DMS79 treated with DMSO at 0.1 percent for 48 hours (cell line): Measurements from ENCODE around the gene AP3B1.
A peak's percentile ranks its signal among the peaks of the same experiment; 100 is the strongest.
"Not testable (repeated sequence)": the region's sequence is repeated elsewhere in the genome, so short reads cannot be mapped to it uniquely, and the experiment has no call there.

Source experiments
- DNase-seq: peaks from one replicate; lab custom pipeline; 2025; lab: John Stamatoyannopoulos, UW

Gene AP3B1

DNA sequence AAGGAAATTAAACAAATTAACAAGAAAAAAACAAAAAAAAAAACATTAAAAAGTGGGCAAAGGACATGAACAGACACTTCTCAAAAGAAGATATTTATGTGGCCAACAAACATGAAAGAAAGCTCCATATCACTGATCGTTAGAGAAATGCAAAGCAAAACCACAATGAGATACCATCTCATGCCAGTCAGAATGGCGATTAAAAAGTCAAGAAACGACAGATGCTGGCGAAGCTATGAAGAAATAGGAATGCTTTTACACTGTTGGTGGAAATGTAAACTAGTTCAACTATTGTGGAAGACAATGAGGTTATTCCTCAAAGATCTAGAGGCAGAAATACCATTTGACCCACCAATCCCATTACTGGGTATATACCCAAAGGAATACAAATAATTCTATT, 223.8 kb downstream of the AP3B1 start:
- DNase-seq, result not testable (repeated sequence)

DNA sequence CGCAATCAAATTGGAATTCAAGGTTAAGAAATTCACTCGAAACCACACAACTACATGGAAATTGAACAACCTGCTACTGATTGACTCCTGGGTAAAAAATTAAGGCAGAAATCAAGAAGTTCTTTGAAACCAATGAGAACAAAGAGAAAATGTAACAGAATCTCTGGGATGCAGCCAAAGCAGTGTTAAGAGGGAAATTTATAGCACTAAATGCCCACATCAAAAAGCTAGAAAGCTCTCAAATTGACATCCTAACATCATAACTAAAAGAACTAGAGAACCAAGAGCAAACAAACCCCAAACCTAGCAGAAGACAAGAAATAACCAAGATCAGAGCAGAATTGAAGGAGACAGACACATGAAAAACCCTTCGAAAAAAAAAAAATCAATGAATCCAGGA, 226.9 kb downstream of the AP3B1 start:
- DNase-seq, result not testable (repeated sequence)

DNA sequence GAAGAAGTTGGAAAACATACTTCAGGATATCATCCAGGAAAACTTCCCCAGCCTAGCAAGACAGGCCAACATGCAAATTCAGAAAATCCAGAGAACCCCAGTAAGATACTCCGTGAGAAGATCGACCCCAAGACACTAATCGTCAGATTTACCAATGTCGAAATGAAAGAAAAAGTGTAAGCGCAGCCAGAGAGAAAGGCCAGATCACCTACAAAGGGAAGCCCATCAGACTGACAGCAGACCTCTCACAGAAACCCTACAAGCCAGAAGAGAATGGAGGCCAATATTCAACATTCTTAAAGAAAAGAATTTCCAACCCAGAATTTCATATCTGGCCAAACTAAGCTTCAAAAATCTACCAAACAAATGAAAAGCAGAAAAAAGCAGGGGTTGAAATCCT, 227.8 kb downstream of the AP3B1 start:
- DNase-seq, result not testable (repeated sequence)

DNA sequence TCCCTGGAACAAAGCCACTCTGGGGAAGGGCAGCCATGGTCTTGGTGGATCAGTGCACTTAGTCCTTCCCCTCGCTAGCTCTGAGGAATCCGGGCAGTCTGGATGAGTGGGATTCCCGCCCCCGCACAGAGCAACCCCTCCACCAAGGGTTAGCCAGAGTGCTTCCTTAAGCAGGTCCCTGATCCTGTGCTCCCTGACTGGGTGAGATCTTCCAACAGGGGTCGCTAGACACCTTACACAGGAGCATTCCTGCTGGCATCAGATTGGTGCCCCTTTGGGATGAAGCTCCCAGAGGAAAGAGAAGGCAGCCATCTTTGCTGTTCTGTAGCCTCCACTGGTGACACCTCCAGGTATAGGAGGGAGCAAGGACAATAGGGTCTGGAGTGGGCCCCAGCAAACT, 228.8 kb downstream of the AP3B1 start:
- DNase-seq, result no peak

DNA sequence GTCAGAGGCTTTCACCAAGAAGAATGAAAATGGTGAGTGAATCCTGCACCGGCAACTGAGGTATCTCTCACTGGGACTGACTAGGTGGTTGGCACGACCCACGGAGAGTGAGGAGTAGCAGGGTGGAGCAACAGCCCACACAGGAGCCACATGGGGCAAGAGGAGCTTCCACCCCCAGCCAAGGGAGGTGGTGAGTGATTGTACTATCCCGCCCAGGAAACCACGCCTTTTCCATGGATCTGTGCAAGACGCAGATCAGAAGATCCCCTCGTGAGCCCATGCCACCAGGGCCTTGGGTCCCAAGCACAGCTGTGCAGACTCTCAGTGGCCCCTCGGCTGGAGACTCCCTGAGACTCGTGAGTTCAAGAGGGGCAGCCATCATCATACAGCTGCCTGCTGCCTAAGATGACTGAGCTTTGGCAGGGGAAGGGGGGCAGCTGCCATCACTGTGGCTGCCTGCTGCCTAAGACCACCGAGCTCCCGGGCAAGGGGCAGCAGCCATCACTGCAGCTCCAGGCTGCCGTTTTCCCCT, 229.5 kb downstream of the AP3B1 start:
- DNase-seq, result no peak

DNA sequence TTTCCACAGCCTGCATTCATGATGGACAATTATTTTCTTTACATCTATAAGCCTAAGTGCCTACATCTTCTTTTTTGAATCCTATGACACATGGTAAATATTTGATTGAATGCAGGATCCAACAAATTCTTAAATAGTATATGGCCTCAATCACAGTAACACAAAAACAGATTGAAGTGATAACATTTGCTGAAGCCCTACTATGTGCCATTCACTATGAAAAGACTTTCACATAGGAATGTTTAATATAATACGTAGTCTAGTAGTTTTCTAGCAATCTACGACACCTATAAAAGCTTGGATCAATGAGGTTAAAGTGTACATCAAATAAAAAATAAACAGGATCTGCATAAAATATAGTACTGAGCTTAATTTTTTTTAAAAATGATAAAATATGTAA, 231.0 kb downstream of the AP3B1 start:
- DNase-seq, result no peak

DNA sequence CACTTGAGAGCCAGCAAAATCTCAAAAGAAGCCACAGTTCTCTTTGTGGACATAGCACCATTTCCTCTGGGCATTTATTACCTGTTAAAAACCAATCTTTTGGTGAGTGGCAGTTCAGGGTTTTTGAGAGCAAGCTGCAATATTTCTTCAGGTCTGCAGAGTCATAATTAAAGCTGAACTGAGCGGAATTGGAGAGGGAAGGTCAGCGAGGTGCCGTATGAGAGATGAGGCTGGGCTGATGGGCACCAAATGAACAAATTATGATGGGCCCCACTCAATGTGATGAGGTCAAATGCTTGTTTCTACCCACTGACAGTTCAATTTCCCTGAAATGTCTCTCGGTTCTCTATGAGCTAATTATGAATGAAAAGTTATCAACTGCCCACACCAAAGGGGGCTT, 231.9 kb downstream of the AP3B1 start:
- DNase-seq, result no peak

DNA sequence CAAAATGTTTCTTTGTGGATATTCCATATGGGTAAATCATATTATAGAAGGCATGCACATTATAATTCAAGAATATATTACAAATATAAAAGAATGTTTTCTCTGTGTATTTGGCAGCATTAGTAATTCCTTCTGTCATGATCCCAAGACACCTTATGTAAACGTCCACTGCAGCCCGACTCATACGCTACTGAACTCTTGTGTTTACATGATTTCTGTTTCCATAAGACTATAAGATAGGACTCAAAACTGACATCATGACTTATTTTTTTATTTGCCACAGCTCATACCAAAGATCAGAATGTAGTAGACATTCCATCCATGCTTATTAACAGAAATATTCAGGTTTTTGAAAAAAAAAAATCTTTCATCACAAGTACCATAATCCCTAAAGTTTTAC, 234.1 kb downstream of the AP3B1 start:
- no peak for DNase-seq

DNA sequence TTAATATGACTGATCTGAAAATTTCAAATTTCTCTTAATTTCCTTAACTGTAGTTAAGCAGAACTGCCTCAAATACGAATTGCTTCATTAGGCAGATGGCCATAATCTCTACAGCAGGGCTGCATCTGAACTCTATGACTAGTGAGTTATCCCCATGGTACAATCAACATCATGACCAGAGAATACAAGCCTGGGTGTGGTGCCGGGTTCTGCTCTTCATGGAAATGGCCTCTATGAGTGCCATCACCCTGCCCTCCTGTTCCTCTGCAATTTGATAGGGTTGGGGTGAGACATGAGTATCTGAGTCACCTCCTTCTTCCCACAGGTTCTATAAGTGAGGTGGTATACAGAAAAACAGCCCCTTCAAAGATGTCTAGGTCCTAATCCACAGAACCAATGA, 235.9 kb downstream of the AP3B1 start:
- DNase-seq, result no peak

DNA sequence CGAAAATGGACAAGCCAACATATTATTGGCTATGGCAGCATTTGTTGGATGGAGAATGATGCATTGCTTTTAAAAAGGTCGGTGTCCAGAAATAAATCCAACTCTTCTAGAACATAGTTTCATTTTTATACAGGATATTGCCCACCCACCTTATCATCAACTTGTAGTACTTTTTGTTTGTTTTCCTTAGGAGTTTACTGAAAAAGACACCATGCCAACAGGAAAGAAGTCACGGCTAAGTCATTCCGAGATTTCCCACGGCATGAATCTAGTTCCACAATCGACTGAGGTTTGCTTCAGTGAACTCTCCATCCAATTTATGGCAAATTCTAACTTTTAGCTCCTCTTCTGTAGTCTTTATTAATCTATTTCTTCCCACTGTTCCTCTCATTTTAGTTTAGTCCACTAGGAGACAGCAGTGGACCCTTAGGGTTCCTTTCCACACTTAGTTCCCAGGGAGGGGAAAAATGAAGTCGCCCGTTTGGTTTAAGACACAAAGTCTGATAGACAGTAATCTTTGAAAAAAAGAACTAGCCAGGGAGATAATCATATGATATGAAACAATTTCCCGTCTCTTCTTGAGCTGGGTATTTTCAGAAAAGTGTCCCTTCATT, 237.5 kb downstream of the AP3B1 start:
- no peak for DNase-seq

DNA sequence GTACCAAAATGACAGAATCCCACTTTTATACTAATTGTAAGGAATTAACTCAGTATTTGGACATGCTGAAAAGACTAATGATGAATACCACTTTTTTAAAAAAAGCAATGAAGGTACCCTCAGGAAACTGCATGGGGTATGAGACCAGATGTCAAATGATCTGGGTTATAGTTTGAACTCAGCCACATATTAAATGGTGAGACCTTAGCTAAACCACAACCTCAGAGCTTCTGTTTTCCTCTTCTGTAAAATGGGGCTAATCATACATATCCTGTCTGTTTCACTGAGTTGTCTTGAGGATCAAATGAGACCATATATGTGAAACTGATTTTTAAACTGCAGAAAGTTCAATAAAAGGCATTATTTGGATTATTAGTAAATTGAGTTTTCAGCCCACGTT, 238.4 kb downstream of the AP3B1 start:
- DNase-seq, result no peak

DNA sequence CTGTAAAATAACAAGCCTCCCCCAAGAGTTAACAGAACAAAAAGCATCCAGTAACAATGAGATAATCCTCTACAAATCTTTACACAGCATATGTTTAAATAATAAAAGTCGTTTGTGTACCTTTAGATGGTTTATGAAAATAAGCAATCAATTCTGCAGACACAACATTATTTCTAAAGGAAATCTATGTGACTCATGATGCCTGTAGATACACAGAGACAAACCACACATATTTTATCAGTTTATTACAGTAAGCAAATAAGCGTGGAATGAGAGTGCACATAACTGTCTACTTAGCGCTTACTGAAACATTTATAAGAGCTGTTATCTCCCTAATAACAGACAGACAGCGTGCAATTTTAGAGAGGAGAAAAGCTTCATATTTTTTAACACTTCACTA, 243.6 kb downstream of the AP3B1 start:
- DNase-seq, result no peak

DNA sequence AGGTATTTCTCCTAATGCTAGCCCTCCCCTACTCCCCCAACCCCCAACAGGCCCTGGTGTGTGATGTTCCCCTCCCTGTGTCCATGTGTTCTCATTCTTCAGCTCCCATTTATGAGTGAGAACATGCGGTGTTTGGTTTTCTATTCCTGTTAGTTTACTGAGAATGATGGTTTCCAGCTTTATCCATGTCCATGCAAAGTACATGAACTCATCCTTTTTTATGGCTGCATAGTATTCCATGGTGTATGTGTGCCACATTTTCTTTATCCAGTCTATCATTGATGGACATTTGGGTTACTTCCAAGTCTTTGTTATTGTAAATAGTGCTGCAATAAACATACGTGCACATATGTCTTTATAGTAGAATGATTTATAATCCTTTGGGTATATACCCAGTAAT, 247.7 kb downstream of the AP3B1 start:
- not testable (repeated sequence) for DNase-seq

DNA sequence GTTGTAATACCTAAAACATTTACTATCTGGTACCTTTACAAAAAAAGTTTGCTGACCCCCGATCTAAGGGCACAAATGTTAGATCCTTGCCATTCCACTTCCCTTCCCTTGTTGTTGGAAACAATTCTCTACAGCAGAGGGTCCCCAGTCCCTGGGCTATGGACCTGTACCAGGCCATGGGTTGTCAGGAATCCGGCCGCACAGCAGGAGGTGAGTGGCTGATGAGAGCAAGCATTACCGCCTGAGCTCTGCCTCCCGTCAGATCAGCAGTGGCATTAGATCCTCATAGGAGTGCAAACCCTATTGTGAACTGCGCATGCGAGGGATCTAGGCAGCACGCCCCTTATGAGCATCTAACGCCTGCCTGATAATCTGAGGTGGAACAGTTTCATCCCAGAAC, 248.5 kb downstream of the AP3B1 start:
- no peak for DNase-seq

DNA sequence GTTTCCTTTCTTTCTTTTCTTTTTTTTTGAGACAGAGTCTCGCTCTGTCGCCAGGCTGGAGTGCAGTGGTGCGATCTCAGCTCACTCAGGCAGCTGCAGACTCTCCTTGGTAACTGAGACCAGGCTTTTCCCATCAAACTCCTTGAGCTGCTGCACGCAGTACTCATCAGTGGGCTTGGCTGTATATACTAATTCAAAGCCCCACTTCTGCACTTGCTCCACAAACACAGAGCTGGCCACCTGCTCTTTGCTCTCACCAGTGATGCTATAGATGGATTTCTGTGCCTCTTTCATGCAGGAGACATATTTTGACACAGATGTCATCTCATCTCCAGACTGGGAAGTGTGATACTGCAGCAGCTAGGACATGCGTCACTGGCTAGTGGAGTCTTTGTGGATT, 252.7 kb downstream of the AP3B1 start:
- DNase-seq, result peak; percentile 3

DNA sequence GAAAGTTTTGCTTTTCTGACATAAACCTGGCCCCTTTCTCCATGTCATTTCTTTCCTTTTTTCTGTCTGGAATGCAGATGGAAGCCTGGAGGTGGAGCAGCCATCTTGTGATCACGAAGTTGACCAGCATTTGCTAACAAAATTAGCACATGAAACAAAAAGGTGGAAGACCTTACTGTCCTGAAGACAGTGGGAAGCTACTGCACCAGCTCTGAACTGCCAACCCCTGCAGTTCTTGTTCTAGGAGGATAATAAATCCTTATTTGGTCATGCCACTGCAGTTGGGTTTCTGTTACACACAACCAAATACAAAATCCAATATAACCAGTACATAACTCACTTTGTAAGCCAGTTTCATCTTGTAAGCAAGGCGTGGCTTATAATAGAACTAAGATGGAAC, 269.0 kb downstream of the AP3B1 start:
- no peak for DNase-seq

DNA sequence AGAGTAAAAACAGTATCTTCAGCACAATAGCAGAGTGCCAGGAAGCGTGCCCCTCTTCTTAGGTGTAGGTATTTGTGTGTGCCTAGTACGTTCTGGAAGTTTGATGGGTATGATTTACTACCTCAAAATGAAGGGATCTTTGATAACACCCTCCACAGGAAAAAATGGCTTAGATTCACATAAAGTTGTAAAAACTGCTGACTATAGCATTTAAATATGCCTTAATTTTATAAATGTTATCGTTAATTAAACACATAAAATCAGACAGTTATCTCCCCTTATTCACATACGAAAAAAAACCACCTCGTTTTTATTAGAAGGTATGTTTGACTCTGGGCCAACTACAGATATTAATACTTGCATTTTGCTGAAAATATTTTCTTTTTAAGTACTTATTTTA, 274.8 kb downstream of the AP3B1 start:
- no peak for DNase-seq

DNA sequence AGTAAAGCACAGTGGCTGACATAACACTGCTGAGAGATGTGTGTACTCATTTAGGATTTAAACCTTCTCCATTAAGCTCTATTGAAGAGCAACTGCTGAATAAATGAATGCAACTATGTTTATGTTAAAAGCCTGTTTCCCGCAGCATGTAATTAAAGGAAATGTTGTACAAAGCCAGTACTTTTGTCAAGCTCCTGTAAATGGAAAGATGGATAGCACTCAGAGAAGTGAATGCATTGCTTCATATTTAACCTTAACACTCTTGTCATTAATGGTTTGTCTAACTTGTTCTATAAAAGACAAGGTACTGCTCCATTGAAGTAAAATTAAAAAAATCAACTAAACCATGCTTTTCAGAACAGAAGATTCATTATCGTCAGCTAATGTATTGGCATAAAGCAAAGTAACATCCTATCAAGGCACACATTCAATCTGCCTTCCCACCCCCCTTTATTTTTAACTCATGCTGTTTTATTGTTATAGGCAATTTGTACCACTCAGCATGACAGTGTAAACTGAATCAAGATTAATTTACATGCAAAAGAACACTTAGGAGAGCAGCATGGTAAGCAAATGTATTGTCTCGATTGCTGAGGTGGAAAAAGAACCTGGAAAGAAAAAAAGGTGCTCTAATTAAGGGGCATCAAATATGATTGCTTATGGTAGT, 277.5 kb downstream of the AP3B1 start:
- DNase-seq, result peak; percentile 68

DNA sequence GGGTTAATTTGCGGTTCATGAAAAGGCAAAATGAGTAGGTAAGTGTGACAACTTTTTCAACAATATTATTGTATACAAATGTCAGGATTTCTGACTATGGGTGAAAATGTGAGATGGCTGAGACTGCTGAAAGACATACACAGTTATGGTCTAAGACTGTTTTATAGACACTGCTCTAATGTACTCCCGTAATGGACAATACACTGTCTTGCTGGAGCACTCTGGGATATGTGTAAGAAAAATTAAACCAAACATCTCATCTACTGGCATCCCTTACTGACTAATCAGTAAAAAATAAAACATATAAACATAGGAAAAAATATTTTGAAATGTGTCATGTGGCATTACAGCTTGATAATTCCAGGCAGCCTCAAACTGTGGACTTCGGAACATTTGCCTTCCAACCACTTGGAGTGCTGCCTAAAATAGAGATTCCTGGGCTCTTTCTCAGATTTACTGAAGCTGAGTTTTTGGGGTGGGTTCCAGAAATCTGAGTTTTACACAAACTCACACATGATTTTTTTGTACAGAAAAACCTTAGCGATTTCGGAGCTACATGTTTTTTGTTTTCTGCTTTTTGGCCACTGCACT, 284.5 kb downstream of the AP3B1 start:
- DNase-seq, result no peak

DNA sequence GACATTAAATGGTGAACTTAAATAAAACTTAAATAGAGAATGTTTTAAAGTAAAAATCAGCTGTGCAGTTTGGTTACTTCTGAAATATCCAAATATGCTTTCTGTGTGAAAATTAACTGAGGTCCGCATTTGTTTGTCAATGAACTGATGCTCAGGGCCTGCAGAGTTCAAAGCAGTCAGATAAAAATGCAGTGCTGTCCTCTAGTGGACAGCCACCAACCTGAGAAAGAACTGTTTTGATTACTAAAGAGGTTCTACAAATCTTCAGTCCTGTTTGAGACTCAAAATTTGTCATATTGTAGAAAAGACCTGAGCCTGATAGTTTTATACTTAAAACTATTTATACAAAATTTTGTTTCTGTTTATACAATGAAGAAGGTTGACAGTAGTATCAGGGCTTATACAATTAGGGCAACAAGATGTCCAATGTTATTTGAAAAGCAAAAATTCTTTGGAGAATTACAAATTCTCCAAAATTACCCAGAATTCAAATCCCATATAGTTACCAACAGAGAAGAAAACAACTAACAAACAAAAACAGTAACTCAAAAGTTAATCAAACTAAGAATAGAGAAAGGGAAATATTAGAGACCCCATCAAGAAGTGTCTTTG, 286.0 kb downstream of the AP3B1 start:
- peak; percentile 16 for DNase-seq

DNA sequence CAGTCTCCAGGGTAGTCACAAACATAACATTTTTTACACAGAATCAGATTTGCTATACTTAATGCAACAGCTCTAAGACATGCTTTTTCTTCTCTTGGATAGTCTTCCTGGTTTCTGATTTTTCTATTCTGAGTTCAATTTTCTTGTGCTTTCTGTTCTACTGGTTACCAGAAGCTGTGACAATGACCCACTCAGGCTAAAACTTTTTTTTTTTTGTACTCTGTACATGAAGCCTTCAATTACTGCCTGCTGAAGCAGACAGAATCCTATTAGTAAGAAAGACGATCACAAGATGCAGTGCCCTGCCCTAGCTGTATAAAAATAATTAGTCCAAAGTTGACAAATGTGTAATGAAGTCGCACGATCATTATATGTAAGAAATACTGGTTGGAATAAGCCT, 287.3 kb downstream of the AP3B1 start:
- no peak for DNase-seq

DNA sequence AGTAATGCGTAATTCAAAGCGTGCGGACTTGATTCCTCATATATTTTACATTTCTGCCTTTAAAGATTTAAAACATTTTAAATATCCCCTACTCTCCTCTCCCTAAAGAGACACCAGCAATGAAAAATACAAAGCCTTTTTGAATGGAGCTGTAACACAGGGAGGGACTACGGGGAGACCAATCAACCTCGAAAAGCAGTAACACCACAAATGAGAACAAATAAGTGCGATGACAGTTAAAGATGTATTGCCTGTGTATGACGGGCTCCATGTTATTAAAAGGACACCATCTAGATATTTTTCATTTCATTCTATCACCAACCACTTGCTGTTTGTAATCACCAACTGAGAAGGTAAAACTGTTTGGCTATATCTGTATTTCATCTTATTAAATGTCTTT, 288.0 kb downstream of the AP3B1 start:
- DNase-seq, result no peak
